HG02623 (cell line): ENCODE results near the gene SMTNL2.
A peak's percentile ranks its signal among the peaks of the same experiment; 100 is the strongest.

ENCODE experiments used
- ATAC-seq: cut with Tn5 transposase; IDR thresholded peaks from one replicate; pipeline ENCODE4 v1.9.1; 2021; ENCODE audit warnings: moderate library complexity; ENCODE audit not compliant: unreplicated experiment

SMTNL2 gene

GRCh38 chr17:4544951-4545216 is 39.4 kb upstream of the SMTNL2 start:
- no peak for ATAC-seq

GRCh38 chr17:4545217-4545951 is 38.9 kb upstream of the SMTNL2 start:
- no peak for ATAC-seq

GRCh38 chr17:4547118-4547906 is 37.0 kb upstream of the SMTNL2 start:
- no peak for ATAC-seq

GRCh38 chr17:4548061-4548461 is 36.3 kb upstream of the SMTNL2 start:
- ATAC-seq, result no peak

GRCh38 chr17:4548721-4549531 is 35.4 kb upstream of the SMTNL2 start:
- ATAC-seq, result no peak

- no peak for ATAC-seq
Measured at GRCh38 chr17:4549781-4550533, 34.4 kb upstream of the SMTNL2 start.

GRCh38 chr17:4550534-4551039 is 33.7 kb upstream of the SMTNL2 start:
- no peak for ATAC-seq

- ATAC-seq, result no peak
Measured at GRCh38 chr17:4551141-4551540, 33.2 kb upstream of the SMTNL2 start.

GRCh38 chr17:4551796-4552525 is 32.4 kb upstream of the SMTNL2 start:
- ATAC-seq, result no peak

GRCh38 chr17:4553669-4554068 is 30.7 kb upstream of the SMTNL2 start:
- no peak for ATAC-seq

GRCh38 chr17:4554441-4554996 is 29.8 kb upstream of the SMTNL2 start:
- peak; percentile 8 for ATAC-seq

GRCh38 chr17:4554997-4555799 is 29.1 kb upstream of the SMTNL2 start, which contains the start of gene MYBBP1A:
MYBBP1A (minus strand) TSS chr17:4555384; CDS start chr17:4555324, 60 bp downstream.
- ATAC-seq, result peak; percentile 79

GRCh38 chr17:4555873-4556759 is 28.2 kb upstream of the SMTNL2 start:
- no peak for ATAC-seq

GRCh38 chr17:4556996-4557395 is 27.3 kb upstream of the SMTNL2 start:
- ATAC-seq, result no peak

GRCh38 chr17:4557626-4558346 is 26.5 kb upstream of the SMTNL2 start:
- no peak for ATAC-seq

- ATAC-seq, result no peak
Measured at GRCh38 chr17:4558347-4558971, 25.9 kb upstream of the SMTNL2 start.
